AG04450 (cell line): ENCODE results near the gene CHTF18. TPM values are rescaled to one million over a fixed set of nuclear protein-coding genes. Genes with fewer than 3 reads are reported as not detected.

Experiments
- CTCF ChIA-PET: fragments of 300-600, 350-600 bp; formaldehyde crosslinking; extraction: SDS; loops from one replicate; lab custom pipeline; 2022; ENCODE audit warnings: antibody characterized with exemption, inconsistent platforms; lab: Charles Lee
- POLR2A ChIA-PET: fragments of 350-600 bp; formaldehyde crosslinking; extraction: SDS; loops from one replicate; lab custom pipeline; 2021; ENCODE audit warnings: antibody characterized with exemption, inconsistent platforms; lab: Yijun Ruan, JAX
- DNase-seq: peaks from one replicate; pipeline ENCODE4 v3.0.0-alpha.2; 2011; ENCODE audit warnings: low read depth, low spot score
- H3K27ac ChIP-seq: one replicate; pipeline ENCODE4 v1.5.1; 2012; ENCODE audit warnings: low read depth, low read length, control low read depth
- H3K27me3 ChIP-seq: one replicate; pipeline ENCODE4 v1.6.0; 2012; ENCODE audit warnings: low read length; ENCODE audit not compliant: control insufficient read depth, insufficient read depth
- H3K4me3 ChIP-seq: 2 replicates; pipeline ENCODE4 v1.5.1; 2011; ENCODE audit warnings: mild to moderate bottlenecking, low read depth, low read length, control low read depth
- H3K9me3 ChIP-seq: 2 replicates; pipeline ENCODE4 v1.5.1; 2012; ENCODE audit warnings: low read length; ENCODE audit not compliant: control insufficient read depth, insufficient read depth
- CTCF ChIP-seq: IDR thresholded peaks from 2 replicates; pipeline ENCODE4 v1.5.1; 2011; ENCODE audit warnings: low read depth, low read length, control low read depth, inconsistent platforms
- polyA plus RNA-seq: library from polyadenylated mRNA; depleted of rRNA; stranded (reverse); fragments of >200 nt; gene quantifications from 2 replicates; pipeline ENCODE4 v1.2.3, GENCODE V29; 2011

The CHTF18 gene
- polyA plus RNA-seq, 1 experiment = 1.1 TPM

GRCh38 chr16:801584-802363 lies 13.4 kb downstream of the CHTF18 start:
- Histone ChIP-seq H3K9me3 (peaks cover 10% of the 10 kb centered on the region; the same call in 1 of the 2 replicates), H3K27ac (no peak overlapping the region), H3K27me3 (peaks cover 23% of the 10 kb centered on the region), H3K4me3 (no peak overlapping the region)
- ChIA-PET CTCF (no interaction called here), POLR2A (interaction anchor here (0.5 to 1.5 kb wide), 2 partner anchors 13 to 74 kb away, joined by 3 to 4 read pairs; partner anchors contain the start of genes CHTF18 and RPUSD1)
- DNase-seq = no peak
- TF ChIP-seq CTCF = no peak

- CTCF ChIA-PET = no interaction called here
- H3K4me3 ChIP-seq = no peak overlapping the region
- DNase-seq = no peak
- peaks cover 10% of the 10 kb centered on the region; the same call in 1 of the 2 replicates for H3K9me3 ChIP-seq
- no peak overlapping the region for H3K27ac ChIP-seq
- POLR2A ChIA-PET = interaction anchor here (0.5 kb wide), 1 partner anchor 75 kb away, joined by 3 read pairs; no protein-coding TSS in a partner anchor
- no peak for TF ChIP-seq CTCF
- peaks cover 23% of the 10 kb centered on the region for H3K27me3 ChIP-seq
Observed at GRCh38 chr16:802461-802860, 14.0 kb downstream of the CHTF18 start.

GRCh38 chr16:802914-803753 lies 14.7 kb downstream of the CHTF18 start:
- CTCF ChIA-PET = no interaction called here

GRCh38 chr16:803754-804080 lies 15.3 kb downstream of the CHTF18 start:
- H3K27me3 ChIP-seq = peaks cover 23% of the 10 kb centered on the region
- no peak overlapping the region for H3K4me3 ChIP-seq
- no peak for DNase-seq
- ChIA-PET CTCF (no interaction called here), POLR2A (no interaction called here)
- no peak overlapping the region for H3K27ac ChIP-seq
- no peak for TF ChIP-seq CTCF
- peaks cover 3% of the 10 kb centered on the region for H3K9me3 ChIP-seq

More at GRCh38 chr16:802914-803753, 14.7 kb downstream of the CHTF18 start:
- Histone ChIP-seq H3K27me3 (peaks cover 23% of the 10 kb centered on the region), H3K4me3 (no peak overlapping the region), H3K27ac (no peak overlapping the region), H3K9me3 (peaks cover 6% of the 10 kb centered on the region; the same call in 1 of the 2 replicates)
- no peak for DNase-seq
- TF ChIP-seq CTCF = no peak
- POLR2A ChIA-PET = no interaction called here
